Measurements from ENCODE around the gene NISCH.

NISCH gene

DNA sequence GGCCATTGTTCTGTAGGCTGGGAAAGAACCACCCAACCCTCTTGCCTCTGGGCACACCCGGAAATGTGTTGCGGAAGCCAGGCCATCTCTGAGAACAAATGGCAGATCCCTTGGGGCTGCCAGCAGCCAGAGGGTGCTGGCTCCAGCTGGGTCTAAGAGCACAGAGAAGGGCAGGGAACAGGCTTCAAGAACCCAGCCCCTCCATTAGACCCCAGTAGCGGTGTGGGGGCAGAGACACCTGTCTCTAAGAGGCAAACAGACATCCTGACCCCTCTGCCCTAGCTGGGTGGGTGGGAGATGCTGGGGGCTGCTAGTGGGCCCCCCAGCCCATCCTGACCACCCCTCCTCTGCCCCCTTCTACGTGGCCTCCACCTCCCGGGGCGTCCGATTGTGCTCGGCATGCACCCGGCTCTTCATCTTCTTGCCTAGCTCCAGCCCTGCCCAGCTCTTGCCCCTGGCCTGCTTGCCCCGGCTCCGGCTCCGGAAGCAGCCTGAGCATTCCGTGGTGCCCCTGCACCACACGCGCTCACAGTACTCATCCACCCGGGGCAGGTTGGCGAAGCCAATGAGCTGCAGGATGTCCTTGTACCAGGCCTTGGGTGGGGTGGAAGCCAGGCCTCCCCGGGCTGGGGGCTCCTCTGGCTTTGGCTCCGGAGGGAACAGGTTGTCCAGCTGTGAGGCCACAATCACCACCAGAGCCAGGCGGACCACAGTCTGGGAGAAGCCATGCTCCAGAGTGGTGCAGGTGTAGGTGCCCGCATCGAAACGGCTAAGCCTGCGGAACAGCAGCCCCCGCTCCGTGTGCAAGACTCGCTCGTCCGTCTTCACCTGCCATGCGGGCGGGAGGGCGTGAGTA lies 19.9 kb upstream of the NISCH start:
- DNase-seq = no peak

DNA sequence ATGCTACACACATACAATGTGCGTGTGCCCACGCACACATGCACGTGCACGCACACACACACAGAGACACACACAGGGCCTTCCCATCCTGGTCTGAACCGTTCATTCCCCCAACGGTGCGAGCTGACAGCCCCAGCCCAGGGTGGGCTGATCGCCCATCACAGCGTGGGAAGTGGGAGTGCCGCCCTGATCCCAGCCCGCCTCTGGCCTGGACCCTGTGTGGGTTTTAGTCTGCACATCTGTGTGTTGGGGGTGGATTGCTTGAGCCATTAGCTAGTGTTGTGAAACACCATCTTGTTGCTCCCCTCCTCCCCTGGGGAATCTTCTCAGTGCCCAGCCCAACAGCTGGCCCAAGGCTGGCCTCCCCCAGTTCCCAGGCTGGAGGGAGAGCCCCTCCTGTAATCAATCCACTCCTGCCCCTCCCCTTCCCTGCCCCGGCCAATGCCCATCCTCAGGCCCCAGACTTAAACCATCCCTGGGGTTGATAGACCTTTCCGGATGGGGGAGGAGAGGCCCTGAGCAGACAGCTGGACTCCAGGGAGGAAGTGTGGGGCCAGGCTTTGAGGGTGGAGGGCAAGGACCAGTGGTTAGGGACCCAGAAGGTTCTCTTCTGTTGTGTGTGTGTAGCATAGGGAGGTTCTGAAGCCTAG lies 18.8 kb upstream of the NISCH start:
- no peak for DNase-seq

DNA sequence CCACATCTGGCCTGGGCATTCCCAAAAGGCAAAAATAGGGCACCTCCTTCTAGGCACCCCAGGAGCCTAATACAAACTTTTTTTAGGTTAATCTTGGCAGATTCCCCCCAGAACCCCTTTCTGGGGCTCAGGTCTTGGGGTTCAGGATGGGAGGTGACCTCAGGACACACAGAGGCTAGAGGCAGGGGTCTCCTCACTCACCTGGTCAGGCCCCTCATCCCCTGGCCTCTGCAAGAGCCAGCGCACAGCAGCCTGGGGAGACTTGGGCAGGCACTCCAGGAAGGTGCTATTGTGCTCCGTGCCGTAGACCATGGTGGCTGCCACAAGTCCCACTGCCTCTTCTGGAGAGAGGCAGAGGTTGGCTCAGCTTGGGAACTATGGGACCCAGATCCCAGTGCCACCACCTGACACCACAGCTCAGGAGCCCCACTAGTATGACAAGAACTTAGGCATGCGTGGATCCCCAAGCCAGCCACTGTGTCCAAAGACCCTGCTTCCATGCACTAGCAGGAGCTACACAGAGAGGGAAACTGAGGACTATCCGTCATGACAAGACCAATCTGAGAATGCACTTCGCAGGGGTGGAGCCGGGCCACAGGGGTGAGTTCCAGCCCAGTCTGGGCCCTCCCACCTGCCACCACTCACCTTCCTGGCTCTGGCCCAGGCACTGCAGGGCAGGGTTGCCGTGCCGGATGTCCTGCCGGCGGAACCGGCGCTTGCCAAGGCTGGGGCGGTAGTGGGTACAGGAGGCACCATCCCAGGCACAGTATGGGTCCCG lies 17.9 kb upstream of the NISCH start:
- DNase-seq = no peak

DNA sequence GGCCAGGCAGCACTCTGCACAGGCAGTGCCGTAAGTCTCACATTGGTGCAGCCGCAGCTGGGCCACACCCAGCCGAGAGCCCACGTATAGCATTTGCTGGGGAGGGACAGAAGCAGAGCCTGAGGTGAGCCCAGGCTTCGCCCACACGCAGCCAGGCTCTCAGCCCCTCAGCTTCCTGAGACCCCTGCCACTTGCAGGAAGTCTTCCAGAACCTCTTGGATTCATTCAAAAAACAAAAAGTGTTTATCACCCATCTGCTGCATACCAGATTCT lies 17.4 kb upstream of the NISCH start:
- DNase-seq = no peak

DNA sequence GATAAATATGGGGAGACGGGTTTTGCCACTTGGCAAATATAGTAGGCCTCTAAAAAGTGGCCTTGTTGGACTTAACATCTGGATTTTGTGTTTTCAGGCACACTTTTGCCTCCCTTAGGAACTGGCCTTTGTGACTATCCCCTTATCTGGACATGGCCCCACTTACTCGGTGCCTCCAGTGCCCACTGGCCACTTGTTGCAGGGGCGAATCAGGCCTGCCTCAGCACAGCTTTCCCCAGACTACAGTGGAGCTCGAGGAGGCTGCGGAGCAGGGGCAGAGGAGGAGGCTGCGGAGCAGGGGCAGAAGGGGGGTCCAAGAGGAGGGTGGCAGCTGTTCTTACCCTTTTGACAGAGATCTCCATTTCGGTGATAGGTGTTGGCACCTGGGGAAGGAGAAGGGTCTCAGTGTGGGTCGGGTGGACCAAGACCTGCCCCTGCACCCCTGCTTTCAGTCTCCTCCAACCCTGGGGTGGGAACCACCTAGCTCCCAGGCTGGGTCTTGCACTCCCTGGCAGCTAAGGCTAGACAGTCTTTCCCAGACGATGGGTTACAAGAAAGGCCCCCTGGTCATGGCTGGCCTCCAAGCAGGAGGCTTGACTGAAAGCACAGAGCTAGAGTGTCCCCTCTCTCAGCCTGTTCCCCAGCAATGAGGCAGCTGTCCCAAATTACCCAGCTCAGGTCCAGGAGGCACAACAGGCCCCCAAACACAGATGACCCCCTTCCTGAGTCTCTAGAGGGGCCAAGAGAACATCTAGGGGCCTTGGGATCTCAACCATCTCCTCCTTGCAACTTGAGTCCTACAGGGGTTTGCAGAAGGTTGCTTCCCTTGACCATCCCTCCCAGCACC lies 16.6 kb upstream of the NISCH start:
- no peak for DNase-seq

DNA sequence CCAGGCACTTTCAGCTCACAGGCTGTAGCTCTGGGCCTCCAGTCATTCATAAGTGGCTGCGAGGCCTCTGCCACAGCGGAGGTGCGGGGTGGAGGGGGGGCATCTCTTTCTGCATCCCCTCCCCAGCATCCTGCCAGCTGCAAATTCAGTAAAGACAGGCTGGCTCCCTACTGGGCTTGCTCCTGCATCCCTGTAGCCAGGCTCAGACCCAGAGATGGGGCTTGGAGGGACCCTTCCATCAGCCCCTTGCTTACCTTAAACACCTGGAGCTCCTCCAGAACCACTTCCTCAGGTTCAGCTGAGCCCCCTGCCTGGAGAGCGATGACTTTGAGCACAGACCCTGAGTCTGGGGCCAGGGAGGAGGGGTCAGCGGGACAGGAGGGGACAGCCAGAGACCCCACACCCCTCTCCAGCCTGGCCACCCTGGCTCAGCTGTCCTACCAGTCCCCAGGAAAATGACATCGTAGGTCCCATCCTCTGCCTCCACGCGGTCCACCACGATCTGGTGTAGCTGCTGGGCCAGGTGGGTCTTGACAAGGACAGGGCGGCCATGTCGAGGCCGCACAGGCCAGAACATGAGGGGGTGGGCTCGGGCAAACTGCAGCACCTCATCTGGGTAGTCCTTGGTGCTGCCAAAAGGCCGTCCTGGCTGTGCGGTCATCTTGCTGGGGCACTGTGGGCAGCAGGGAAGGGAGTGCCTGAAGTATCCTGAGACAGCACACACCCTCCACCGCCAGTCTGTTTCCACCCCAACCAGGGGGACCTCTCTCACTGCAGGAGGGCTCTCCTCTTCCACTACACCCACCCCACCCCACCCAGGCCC lies 15.8 kb upstream of the NISCH start:
- DNase-seq = no peak

DNA sequence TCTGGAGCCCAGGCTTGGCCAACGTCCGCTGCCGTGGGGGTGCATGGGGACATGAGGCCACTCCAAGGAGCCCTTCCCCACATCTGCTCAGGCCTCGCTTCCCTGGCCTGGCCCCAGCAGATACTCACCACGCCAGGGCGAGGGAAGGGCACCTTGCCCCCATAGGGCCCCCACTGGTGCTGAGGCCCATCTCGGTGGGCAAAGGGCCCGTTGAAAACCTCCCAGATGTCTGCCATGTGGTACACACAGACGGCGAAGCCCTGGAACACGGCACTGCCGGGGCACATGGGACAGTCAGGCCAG lies 15.2 kb upstream of the NISCH start:
- DNase-seq = no peak

DNA sequence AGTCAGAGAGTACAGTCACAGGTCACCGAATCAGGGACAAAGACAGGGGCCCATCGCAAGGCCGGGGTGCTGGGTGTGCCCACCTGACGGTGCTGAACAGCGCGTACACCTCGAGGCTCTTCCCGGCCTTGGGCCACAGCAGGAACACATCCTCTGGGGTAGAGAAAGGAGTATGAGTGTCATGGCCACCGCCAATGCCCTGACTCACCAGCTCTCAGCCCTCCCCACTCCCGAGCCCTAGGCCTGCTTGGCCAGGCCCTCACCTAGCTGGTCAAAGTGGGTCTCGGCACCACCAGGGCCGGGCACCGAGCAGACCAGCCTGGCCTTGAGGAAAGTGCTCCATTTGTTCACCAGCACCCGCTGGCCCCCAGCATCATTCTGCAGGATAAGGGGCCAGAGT lies 14.7 kb upstream of the NISCH start:
- DNase-seq = no peak

DNA sequence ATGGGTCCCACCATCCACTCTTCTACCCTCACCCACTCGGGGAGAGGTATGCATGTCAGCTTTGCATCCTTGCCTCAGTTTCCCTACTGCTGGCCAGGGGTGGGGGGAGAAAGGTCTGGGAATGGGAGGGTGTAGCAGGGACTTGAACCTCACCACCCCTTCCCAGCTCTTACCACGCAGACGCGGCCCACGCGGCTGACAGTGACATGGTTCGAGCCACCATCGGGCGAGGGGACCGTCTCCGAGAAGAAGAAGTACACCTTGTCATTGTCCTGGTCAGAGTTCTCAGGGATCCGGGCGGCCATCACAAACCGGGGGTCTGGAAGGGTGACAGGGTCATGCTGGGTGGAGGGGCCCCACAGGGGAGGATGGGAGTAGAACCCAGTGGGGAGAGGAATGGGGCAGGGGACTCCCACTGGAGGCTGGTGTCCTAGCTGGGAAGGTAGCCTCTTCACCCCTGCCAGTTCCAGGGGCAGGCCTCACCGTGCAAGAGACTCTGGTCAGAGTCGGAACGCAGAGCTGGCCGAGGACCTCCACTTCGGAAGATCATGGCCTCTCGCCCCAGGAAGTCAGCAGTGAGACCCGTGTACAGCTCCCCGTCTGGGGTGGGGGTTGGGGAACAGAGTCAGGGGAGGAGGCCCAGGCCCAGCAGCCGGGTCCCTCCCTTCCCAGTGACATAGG lies 14.2 kb upstream of the NISCH start:
- no peak for DNase-seq

DNA sequence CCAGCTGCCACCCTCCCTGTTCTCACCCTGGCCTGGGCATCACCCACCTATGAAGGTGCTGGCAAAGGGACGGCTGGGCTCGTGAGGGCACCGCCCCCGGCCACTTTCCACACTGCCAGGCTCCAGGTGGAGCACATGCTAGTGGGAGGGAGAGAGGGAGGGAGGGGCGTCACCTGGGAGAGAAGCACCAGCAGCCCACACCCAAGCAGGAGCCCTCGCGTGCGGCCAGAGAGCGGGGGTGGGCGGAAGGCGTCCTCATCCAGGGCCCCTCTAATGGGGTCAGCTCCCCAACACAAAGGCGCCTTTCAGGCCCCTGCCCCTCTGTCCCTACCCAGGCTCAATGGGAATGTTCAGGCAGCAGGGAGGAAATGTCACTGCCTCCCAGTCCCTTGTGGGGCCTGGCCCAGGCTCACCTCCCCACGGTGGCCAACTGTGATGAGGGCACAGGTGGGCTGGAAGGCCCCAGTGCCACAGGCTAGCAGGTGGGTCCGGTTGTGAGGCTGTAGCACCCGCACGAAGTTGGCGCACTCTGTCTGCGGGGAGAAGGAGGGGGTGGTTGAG lies 13.6 kb upstream of the NISCH start:
- DNase-seq = no peak

DNA sequence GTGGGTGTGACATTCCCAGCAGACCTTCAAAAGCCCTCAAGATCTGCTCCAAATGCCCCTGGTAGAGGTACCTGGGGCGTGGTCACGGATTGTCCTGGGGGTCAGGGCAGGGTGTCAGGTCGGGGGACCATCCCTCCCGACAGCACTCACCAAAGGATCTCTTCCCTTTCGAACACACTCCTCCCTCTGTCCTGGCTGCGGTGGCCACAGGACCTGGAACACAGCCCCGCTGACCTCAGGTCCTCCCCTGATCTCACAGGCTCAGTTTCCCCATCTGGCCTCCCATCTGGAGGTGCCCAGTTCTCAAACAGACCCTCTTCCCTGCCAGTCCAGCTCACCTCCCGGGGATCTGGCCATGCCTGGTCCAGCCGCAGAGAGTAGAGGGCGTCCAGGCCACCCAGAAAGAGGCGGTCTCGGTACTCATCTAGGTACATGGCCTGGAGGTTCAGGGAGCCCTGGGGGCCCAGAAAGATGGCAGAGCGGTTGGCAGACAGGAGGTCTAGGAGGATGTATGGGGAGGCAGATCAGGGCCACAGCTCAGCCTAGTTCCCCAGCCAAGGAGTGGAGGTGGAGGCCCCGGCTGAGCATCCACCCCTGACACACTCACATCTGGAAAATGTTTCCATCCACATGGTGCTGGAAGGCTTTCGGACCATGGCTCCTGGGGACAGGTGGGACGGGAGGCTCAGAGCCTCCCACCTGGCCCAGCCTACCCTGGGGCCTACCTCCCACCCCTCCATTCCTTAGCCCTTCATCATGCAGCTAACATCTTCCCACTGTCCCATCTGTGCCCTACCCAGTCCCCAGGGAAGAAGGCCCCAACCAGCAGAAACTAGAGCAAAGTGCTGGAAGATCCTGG lies 12.8 kb upstream of the NISCH start:
- no peak for DNase-seq

DNA sequence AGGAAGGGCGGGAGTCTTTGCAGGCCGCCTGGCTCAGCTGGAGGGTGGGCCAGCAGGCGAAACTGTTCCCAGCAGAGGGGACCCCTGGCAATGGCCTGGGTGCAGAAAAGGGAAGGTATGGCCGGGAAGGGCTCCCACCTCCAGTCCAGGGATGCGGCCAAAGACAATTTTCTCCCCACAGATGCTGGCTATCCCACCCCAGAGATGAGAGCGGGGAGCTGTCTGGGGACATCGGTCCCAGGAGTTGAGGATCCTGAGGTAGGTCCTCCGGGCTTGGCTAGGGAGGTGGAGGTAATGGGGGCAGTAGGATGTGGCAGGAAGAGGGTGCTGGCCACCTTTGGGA lies 12.2 kb upstream of the NISCH start:
- no peak for DNase-seq

DNA sequence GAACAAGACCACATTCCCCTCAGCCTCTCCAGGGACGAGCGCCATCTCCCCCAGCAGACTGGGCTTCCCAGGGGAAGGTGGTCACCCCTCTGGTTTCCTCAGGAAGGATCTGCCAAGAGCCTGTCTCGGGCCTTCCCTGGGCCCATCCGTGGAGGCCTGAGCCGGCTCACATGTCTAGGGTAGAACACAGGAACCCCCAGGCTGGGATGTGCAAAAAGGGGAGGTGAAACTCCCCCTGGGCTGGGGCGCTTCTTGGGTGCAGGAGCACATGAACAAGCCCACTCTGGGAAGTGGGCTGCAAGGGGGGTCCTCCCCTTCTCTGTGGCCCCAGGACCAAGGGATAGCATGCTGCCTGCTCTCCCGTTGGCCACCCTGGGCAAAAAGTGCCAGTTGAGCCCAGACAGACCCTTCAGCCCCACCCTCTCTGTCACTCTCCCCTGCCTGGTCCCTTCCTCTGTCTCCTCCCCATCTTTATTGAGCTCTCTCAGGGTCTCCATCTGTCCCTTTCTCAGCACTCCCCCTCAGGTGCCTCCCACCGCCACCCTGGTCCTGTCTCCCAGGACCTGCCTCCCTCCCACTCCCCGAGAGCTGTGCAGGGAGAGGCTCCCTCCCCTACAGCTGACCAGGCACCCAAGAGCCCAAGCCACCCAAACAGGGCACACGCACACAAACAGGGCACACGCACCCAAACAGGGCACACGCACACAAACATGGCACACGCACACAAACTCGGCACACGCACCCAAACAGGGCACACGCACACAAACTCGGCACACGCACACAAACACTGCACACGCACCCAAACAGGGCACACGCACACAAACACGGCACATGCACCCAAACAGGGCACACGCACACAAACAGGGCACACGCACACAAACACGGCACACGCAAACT lies 11.4 kb upstream of the NISCH start:
- DNase-seq = no peak

DNA sequence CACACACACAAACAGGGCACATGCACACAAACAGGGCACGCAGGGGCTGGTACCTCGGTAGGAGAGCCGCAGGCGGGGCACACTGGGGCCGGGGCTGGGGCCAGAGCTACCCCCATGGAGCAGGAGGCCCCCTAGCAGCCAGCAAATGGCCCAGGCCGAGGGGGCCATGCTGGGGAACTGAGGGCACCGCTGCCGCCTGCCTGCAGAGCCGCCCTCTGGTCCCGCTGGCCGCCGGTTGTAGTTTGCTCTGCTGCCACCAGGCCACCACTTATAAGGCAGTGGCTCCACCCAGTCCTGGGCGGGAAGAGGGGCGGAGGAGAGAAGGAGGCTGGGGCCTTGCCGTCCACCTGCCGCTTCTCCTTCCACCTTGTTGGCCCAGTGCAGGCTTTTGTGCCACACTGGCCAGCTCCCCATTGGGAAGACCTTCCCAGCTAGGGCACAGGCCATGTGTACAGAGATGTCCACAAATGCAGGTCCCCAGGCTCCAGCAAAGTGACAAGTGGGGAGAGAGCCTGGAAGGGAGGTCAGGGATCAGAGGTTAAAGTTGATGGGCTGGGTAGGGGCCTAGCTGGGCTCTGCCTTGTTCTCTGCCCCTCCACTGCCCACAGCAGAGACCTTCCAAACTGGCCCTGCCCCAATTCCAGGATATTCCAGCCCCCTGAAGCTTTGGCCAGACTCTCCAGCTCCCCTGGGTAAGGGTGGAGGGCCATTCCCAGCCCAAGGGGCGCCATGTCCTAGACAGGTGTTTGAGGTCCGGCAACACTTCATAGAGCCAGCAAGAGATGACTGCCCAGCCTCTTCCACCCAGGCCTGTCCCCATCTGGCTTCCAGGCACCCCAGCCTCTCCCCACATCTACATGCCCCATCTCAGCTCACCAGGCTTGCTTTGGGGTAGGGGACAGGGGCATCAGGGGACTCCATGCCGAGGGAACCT lies 10.3 kb upstream of the NISCH start, which contains the start of gene SEMA3G:
Gene SEMA3G (minus strand): TSS at position 244 of the 934 bp plus-strand sequence. CDS start 76 bp downstream, at position 168.
- DNase-seq = peak; percentile 71

DNA sequence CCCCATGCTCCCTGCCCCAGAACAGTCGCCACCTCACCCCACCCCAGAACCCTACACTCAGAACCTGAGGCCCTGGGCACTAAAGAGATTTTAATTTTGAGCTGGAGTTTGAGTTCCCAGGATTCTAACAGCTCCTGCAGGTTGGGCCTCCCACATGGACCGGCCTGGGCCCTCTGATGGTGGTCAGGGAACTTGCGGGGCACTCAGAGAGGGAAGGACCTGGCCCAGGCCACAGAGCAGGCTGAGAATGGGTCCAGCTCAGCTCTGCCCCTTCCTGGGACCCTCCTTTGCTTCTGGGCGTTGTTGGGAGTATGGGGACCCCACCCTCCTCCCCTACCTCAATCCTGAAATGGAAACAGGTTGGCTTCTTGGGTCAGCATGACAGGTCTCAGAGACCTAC lies 9.4 kb upstream of the NISCH start:
- DNase-seq = no peak

DNA sequence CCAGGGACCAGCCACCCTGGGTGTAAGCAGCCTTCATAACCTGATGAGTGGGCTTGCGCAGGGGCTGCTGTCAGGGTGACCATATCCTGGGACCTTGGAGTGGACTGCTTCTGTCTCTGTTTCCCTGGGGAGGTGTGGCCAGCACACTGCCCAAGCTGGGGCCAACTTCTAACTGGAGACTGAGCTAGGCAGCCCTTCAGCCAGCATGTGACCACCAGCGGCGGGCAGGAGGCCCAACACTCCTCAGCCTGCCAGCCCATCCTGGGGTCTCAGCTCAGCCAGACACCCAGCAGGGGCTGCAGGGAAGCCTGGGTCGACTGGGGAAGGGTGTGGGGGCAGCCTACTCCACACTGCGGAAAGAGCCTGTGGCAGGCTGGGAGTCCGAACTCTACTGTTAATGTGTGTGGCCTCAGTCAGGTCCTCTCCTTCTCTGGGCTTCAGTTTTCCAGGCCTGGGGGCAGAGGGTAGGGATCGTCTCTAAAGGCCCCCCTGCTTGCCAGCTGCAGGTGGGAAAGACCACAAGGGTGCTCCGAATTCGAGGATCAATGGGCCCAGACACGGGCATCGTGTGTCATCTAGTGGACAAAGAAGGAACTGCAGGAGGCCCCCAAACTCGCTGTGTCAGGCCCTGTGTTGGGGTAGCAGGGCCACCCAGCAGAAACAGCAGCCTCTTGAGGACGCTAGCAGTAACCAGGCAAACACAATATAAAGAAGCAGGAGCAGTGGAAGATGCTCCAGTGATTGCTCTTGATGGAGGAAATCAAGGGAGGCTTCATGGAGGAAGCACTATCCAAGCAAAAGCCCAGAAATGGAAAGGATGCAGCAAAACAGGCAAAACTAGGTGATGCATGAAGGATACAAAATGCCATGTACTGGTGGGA lies 8.5 kb upstream of the NISCH start:
- peak; percentile 64 for DNase-seq

All from stimulated activated CD4-positive, alpha-beta T cell treated with anti-CD3 and anti-CD28 coated beads, Interleukin-12 subunit alpha, Interleukin-12 subunit beta, amount 100 ng/mL, for 4 hours (primary cell).